ENCODE results near the gene TRIOBP. TPM values are rescaled to one million over a fixed set of nuclear protein-coding genes. Genes with fewer than 3 reads are reported as not detected.

Gene TRIOBP
- polyA plus RNA-seq, 1 donor (not counting 4 experiments of a cell fraction or from before 2014, with no cell fraction given) = 22.2 TPM

GRCh38 chr22:37679670-37680069 lies 17.2 kb upstream of the TRIOBP start:
- Histone ChIP-seq H3K27ac (ENCODE audit: control insufficient read depth, insufficient read depth, low read length) (no peak overlapping the region), H3K9ac (ENCODE audit: control insufficient read depth, extremely low read depth, insufficient read depth, low read length) (no peak overlapping the region)

GRCh38 chr22:37680191-37680851 lies 16.5 kb upstream of the TRIOBP start:
- no peak for TF ChIP-seq CTCF (optimal IDR thresholded peaks at IDR 0.05 in 1 of 3, IDR thresholded peaks at IDR 0.05 in 1 of 3, conservative IDR thresholded peaks at IDR 0.05 in 1 of 3; ENCODE audit: extremely low read depth in 1 of 3, insufficient read depth in 2 of 3, low read length in 3 of 3)
- no peak for TF ChIP-seq EZH2 (IDR thresholded peaks at IDR 0.05; ENCODE audit: low read length)
- Histone ChIP-seq H3K36me3 (ENCODE audit: control insufficient read depth in 2 of 2, extremely low read depth in 1 of 2, insufficient read depth in 2 of 2, low read length in 2 of 2) (peaks cover 0 to 4% of the 10 kb centered on the region in 2 experiments), H3K9ac (ENCODE audit: control insufficient read depth, extremely low read depth, insufficient read depth, low read length) (no peak overlapping the region), H3K79me2 (ENCODE audit: control insufficient read depth, insufficient read depth, low read length) (peaks cover 18% of the 10 kb centered on the region), H3K27ac (ENCODE audit: control insufficient read depth, insufficient read depth, low read length) (no peak overlapping the region), H3K4me1 (ENCODE audit: control insufficient read depth, extremely low read depth, insufficient read depth, low read length) (peaks cover 26% of the 10 kb centered on the region), H3K9me3 (ENCODE audit: control insufficient read depth, low read depth, low read length) (no peaks in the 10 kb centered on the region), H3K27me3 (ENCODE audit: control insufficient read depth, extremely low read depth, insufficient read depth, low read length) (no peaks in the 10 kb centered on the region), H3K9me1 (ENCODE audit: control insufficient read depth, extremely low read depth, insufficient read depth, low read length) (no peaks in the 10 kb centered on the region), H3K4me3 (ENCODE audit: control insufficient read depth in 2 of 3, extremely low read depth in 1 of 3, insufficient read depth in 2 of 3, low read depth in 1 of 3, low read length in 3 of 3) (no peak overlapping the region), H3K4me2 (ENCODE audit: control insufficient read depth, extremely low read depth, insufficient read depth, low read depth, low read length) (no peak overlapping the region), H4K20me1 (ENCODE audit: control insufficient read depth, extremely low read depth, insufficient read depth, low read length) (peaks cover 7% of the 10 kb centered on the region), H2AFZ (ENCODE audit: control insufficient read depth, low read length) (no peak overlapping the region)
- dilution Hi-C loops (cut with MboI; ENCODE audit: extremely low pct_ligation_motif_present, low sequenced_read_pairs) = no loop called here
- DNase-seq (ENCODE audit: low read depth, low spot score) = no peak
- no peak for FAIRE-seq

More at GRCh38 chr22:37679670-37680069, 17.2 kb upstream of the TRIOBP start:
- FAIRE-seq (no peak), DNase-seq (ENCODE audit: low read depth, low spot score) (no peak)
- no peak overlapping the region for H2AFZ ChIP-seq (ENCODE audit: control insufficient read depth, low read length)
- H3K4me1 ChIP-seq (ENCODE audit: control insufficient read depth, extremely low read depth, insufficient read depth, low read length) = peaks cover 25% of the 10 kb centered on the region
- peaks cover 7% of the 10 kb centered on the region for H4K20me1 ChIP-seq (ENCODE audit: control insufficient read depth, extremely low read depth, insufficient read depth, low read length)
- H3K4me2 ChIP-seq (ENCODE audit: control insufficient read depth, extremely low read depth, insufficient read depth, low read depth, low read length) = no peak overlapping the region
- H3K79me2 ChIP-seq (ENCODE audit: control insufficient read depth, insufficient read depth, low read length) = peaks cover 18% of the 10 kb centered on the region
- TF ChIP-seq CTCF (optimal IDR thresholded peaks at IDR 0.05 in 1 of 3, IDR thresholded peaks at IDR 0.05 in 1 of 3, conservative IDR thresholded peaks at IDR 0.05 in 1 of 3; ENCODE audit: extremely low read depth in 1 of 3, insufficient read depth in 2 of 3, low read length in 3 of 3) (no peak), EZH2 (IDR thresholded peaks at IDR 0.05; ENCODE audit: low read length) (no peak)
- H3K36me3 ChIP-seq (ENCODE audit: control insufficient read depth in 2 of 2, extremely low read depth in 1 of 2, insufficient read depth in 2 of 2, low read length in 2 of 2) = peaks cover 0 to 4% of the 10 kb centered on the region in 2 experiments
- no peak overlapping the region for H3K4me3 ChIP-seq (ENCODE audit: control insufficient read depth in 2 of 3, extremely low read depth in 1 of 3, insufficient read depth in 2 of 3, low read depth in 1 of 3, low read length in 3 of 3)
- no peaks in the 10 kb centered on the region for H3K9me1 ChIP-seq (ENCODE audit: control insufficient read depth, extremely low read depth, insufficient read depth, low read length)
- dilution Hi-C loops (cut with MboI; ENCODE audit: extremely low pct_ligation_motif_present, low sequenced_read_pairs) = no loop called here
- H3K27me3 ChIP-seq (ENCODE audit: control insufficient read depth, extremely low read depth, insufficient read depth, low read length) = no peaks in the 10 kb centered on the region
- H3K9me3 ChIP-seq (ENCODE audit: control insufficient read depth, low read depth, low read length) = no peaks in the 10 kb centered on the region
